A172 (cell line): ENCODE data around the gene UST. TPM values are rescaled to one million over a fixed set of nuclear protein-coding genes. Genes with fewer than 3 reads are reported as not detected.
"Not testable (repeated sequence)": the region's sequence is repeated elsewhere in the genome, so short reads cannot be mapped to it uniquely, and the experiment has no call there.

Source experiments
- DNase-seq: peaks from one replicate; pipeline ENCODE4 v3.0.0-alpha.2; 2015; ENCODE audit warnings: low spot score
- total RNA-seq: library from RNA; depleted of rRNA; stranded (reverse); fragments of >200 nt; shearing (Covaris generic); gene quantifications from 2 replicates; pipeline ENCODE4 v1.2.3, GENCODE V29; 2014

The UST gene
- total RNA-seq, 1 experiment from 2014 or later: 2.6 TPM

GRCh38 chr6:148951662-148952061 lies 204.8 kb downstream of the UST start:
- no peak for DNase-seq

GRCh38 chr6:148952147-148953035 lies 205.6 kb downstream of the UST start:
- DNase-seq: no peak

- DNase-seq: no peak
These were observed 207.6 kb downstream of the UST start for GRCh38 chr6:148954461-148954860.

- DNase-seq: no peak
These were observed 208.1 kb downstream of the UST start for GRCh38 chr6:148954934-148955333.

- no peak for DNase-seq
These were observed 208.6 kb downstream of the UST start for GRCh38 chr6:148955441-148955840.

GRCh38 chr6:148956163-148956562 lies 209.3 kb downstream of the UST start:
- DNase-seq: not testable (repeated sequence)

- no peak for DNase-seq
These were observed 210.9 kb downstream of the UST start for GRCh38 chr6:148957752-148958151.

GRCh38 chr6:148959008-148959407 lies 212.2 kb downstream of the UST start:
- no peak for DNase-seq

- DNase-seq: no peak
These were observed 212.7 kb downstream of the UST start for GRCh38 chr6:148959501-148959900.

GRCh38 chr6:148962854-148963515 lies 216.2 kb downstream of the UST start:
- DNase-seq: no peak

GRCh38 chr6:148963738-148964137 lies 216.9 kb downstream of the UST start:
- no peak for DNase-seq

- DNase-seq: no peak
These were observed 217.6 kb downstream of the UST start for GRCh38 chr6:148964467-148964866.

GRCh38 chr6:148965287-148965686 lies 218.5 kb downstream of the UST start:
- DNase-seq: no peak

- DNase-seq: no peak
These were observed 220.2 kb downstream of the UST start for GRCh38 chr6:148967011-148967520.

- no peak for DNase-seq
These were observed 220.7 kb downstream of the UST start for GRCh38 chr6:148967541-148967956.

GRCh38 chr6:148968771-148969602 lies 222.2 kb downstream of the UST start:
- DNase-seq: no peak

- no peak for DNase-seq
These were observed 222.8 kb downstream of the UST start for GRCh38 chr6:148969603-148970061.

GRCh38 chr6:148971031-148971927 lies 224.4 kb downstream of the UST start:
- DNase-seq: no peak

GRCh38 chr6:148972481-148972880 lies 225.7 kb downstream of the UST start:
- peak; percentile 36 for DNase-seq

GRCh38 chr6:148973538-148974208 lies 226.8 kb downstream of the UST start:
- DNase-seq: no peak
